ENCODE results near the gene SOX13.

GRCh38 chr1:204069887-204070286 is 3.0 kb upstream of the SOX13 start:
- TF ChIP-seq, protein P1, sequence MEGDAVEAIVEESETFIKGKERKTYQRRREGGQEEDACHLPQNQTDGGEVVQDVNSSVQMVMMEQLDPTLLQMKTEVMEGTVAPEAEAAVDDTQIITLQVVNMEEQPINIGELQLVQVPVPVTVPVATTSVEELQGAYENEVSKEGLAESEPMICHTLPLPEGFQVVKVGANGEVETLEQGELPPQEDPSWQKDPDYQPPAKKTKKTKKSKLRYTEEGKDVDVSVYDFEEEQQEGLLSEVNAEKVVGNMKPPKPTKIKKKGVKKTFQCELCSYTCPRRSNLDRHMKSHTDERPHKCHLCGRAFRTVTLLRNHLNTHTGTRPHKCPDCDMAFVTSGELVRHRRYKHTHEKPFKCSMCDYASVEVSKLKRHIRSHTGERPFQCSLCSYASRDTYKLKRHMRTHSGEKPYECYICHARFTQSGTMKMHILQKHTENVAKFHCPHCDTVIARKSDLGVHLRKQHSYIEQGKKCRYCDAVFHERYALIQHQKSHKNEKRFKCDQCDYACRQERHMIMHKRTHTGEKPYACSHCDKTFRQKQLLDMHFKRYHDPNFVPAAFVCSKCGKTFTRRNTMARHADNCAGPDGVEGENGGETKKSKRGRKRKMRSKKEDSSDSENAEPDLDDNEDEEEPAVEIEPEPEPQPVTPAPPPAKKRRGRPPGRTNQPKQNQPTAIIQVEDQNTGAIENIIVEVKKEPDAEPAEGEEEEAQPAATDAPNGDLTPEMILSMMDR (IDR thresholded peaks at IDR 0.05 in 2 of 3, conservative IDR thresholded peaks at IDR 0.05 in 1 of 3; ENCODE audit: control insufficient read depth in 2 of 3, extremely low read depth in 1 of 3, insufficient read depth in 1 of 3, low read depth in 3 of 3, low read length in 3 of 3) = no peak
- TF ChIP-seq HDAC2 (IDR thresholded peaks at IDR 0.05) (no peak), KDM1A (IDR thresholded peaks at IDR 0.05; ENCODE audit: borderline replicate concordance) (no peak), POLR2AphosphoS5 (IDR thresholded peaks at IDR 0.05; ENCODE audit: low read length) (no peak), MYB (IDR thresholded peaks at IDR 0.05; ENCODE audit: borderline replicate concordance, low read depth, low read length) (no peak), NR2C2 (IDR thresholded peaks at IDR 0.05; ENCODE audit: borderline replicate concordance, control insufficient read depth, insufficient read length, low read depth) (no peak), IRF4 (IDR thresholded peaks at IDR 0.05; ENCODE audit: low read depth, low read length) (no peak), POLR2A (IDR thresholded peaks at IDR 0.05; ENCODE audit: low read depth, low read length) (no peak), RELA (IDR thresholded peaks at IDR 0.05; ENCODE audit: borderline replicate concordance, partially characterized antibody) (no peak), ZNF217 (IDR thresholded peaks at IDR 0.05) (no peak)
